Adrenal gland (tissue), 5 donors: ENCODE results near the gene TENM4.

Experiments used
- CTCF ChIP-seq, 6 experiments: fragments of 450-650 bp in 4 of 6; fragments of 200-600 bp in 2 of 6; sonication (generic) in 1 of 6; IDR thresholded peaks; 1 replicate in 5 of 6; 2 replicates in 1 of 6; pipeline versions ENCODE4 v1.5.1 to v1.8.0; 2016 to 2021; ENCODE audit warnings: antibody characterized with exemption in 6 of 6, mild to moderate bottlenecking in 2 of 6, moderate library complexity in 1 of 6
- POLR2A ChIP-seq, 2 donors: fragments of 450-650 bp; IDR thresholded peaks; one replicate each; pipeline ENCODE4 v1.6.1; 2017; ENCODE audit warnings: antibody characterized with exemption in 2 of 2, mild to moderate bottlenecking in 2 of 2, moderate library complexity in 1 of 2
- donor health status: DM: no; HTN: no; CAD: no.

GRCh38 chr11:79404325-79404724, 36.5 kb downstream of the TENM4 start:
- TF ChIP-seq CTCF (IDR thresholded peaks at IDR 0.05) (no peak), POLR2A (IDR thresholded peaks at IDR 0.05) (no peak)
